Colonic mucosa (tissue), 4 donors: ENCODE results near the gene SRF. TPM values are rescaled to one million over a fixed set of nuclear protein-coding genes. Genes with fewer than 3 reads are reported as not detected.

ENCODE experiments used
- DNase-seq: peaks from one replicate; pipeline ENCODE4 v3.0.0-alpha.2; 2020
- H3K27ac ChIP-seq: fragments of 200-600 bp; one replicate; pipeline ENCODE4 v1.8.0; 2021
- H3K27me3 ChIP-seq: fragments of 200-600 bp; one replicate; pipeline ENCODE4 v1.8.0; 2021
- H3K36me3 ChIP-seq: fragments of 200-600 bp; one replicate; pipeline ENCODE4 v1.8.0; 2021
- H3K4me1 ChIP-seq: fragments of 200-600 bp; one replicate; pipeline ENCODE4 v1.8.0; 2021; ENCODE audit warnings: mild to moderate bottlenecking
- H3K4me3 ChIP-seq: fragments of 200-600 bp; one replicate; pipeline ENCODE4 v1.8.0; 2021
- H3K9ac ChIP-seq, 2 donors: one replicate each; pipeline ENCODE4 v1.7.0; 2013; ENCODE audit warnings: control low read depth in 2 of 2, low read depth in 2 of 2, low read length in 2 of 2
- H3K9me3 ChIP-seq: fragments of 200-600 bp; one replicate; pipeline ENCODE4 v1.8.0; 2021
- intact Hi-C: fragments of 100-400 bp; cut with DNase I; formaldehyde crosslinking; loops from one replicate; pipeline ENCODE4 v1.14.1; 2022
- total RNA-seq, 2 donors: library from RNA; stranded (reverse); fragmentation: NEBNext Ultra II Directional in 1 of 2; extraction: Animal tissue kit (Norgen Biotek cat#: 25700) in 1 of 2; gene quantifications; one replicate each; pipeline ENCODE4 v1.2.1, GENCODE V29; 2021
- TF ChIP-seq, protein P1 (sequence below): fragments of 200-600 bp; IDR thresholded peaks from one replicate; pipeline ENCODE4 v1.8.0; 2022; ENCODE audit warnings: antibody characterized with exemption, mild to moderate bottlenecking
- donor health status: healthy.
- donor health status: DM: no; HTN: no; CAD: no.
- donor health status: DM: no; HTN: no; CAD: no.

SRF gene
- total RNA-seq, 2 donors from 2014 or later = 24.8 to 37.6 TPM

- H3K9ac ChIP-seq = no peak overlapping the region
- no peak for DNase-seq
- intact Hi-C loops = no loop called here
- H3K9me3 ChIP-seq = no peaks in the 10 kb centered on the region
- no peaks in the 10 kb centered on the region for H3K36me3 ChIP-seq
- TF ChIP-seq, protein P1, sequence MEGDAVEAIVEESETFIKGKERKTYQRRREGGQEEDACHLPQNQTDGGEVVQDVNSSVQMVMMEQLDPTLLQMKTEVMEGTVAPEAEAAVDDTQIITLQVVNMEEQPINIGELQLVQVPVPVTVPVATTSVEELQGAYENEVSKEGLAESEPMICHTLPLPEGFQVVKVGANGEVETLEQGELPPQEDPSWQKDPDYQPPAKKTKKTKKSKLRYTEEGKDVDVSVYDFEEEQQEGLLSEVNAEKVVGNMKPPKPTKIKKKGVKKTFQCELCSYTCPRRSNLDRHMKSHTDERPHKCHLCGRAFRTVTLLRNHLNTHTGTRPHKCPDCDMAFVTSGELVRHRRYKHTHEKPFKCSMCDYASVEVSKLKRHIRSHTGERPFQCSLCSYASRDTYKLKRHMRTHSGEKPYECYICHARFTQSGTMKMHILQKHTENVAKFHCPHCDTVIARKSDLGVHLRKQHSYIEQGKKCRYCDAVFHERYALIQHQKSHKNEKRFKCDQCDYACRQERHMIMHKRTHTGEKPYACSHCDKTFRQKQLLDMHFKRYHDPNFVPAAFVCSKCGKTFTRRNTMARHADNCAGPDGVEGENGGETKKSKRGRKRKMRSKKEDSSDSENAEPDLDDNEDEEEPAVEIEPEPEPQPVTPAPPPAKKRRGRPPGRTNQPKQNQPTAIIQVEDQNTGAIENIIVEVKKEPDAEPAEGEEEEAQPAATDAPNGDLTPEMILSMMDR = no peak
- H3K27ac ChIP-seq = no peak overlapping the region
- H3K4me3 ChIP-seq = no peak overlapping the region
- no peaks in the 10 kb centered on the region for H3K4me1 ChIP-seq
- no peaks in the 10 kb centered on the region for H3K27me3 ChIP-seq
These were observed 14.4 kb downstream of the SRF start for GRCh38 chr6:43185391-43185985.

DNA sequence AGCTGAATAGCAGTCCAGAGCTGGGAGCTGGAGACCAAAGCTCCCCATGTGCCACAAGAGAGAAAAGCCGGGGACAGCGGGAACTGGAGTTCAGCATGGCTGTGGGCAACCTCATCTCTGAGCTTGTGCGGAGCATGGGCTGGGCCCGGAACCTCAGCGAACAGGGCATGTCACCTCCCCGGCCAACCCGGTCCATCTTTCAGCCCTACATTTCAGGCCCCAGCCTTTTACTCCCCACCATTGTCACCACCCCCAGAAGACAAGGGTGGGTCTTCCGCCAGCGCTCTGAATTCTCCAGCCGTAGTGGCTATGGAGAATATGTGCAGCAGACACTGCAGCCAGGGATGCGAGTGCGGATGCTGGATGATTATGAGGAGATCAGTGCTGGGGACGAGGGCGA lies 14.9 kb downstream of the SRF start:
- no peak overlapping the region for H3K4me3 ChIP-seq
- intact Hi-C loops = no loop called here
- no peaks in the 10 kb centered on the region for H3K4me1 ChIP-seq
- no peaks in the 10 kb centered on the region for H3K27me3 ChIP-seq
- TF ChIP-seq, protein P1 = no peak
- no peak overlapping the region for H3K27ac ChIP-seq
- H3K9me3 ChIP-seq = no peaks in the 10 kb centered on the region
- no peak for DNase-seq
- no peaks in the 10 kb centered on the region for H3K36me3 ChIP-seq
- no peak overlapping the region for H3K9ac ChIP-seq

DNA sequence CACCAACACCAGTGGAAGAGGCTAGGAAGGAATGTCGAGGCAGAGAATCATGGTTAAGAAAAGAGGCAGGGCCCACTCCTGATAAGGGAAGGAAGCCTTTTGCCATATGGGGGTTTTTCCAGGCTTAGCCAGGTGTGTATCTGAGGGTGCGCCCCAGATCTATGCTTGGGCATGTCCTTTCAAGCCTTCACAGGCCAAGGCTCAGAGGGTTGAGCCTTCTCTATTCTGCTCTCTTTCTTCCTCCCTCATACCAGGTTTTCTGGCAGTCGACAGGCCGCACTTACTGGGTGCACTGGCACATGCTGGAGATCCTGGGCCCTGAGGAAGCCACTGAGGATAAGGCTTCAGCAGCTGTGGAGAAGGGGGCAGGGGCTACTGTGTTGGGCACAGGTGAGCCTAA lies 15.6 kb downstream of the SRF start:
- no peak overlapping the region for H3K9ac ChIP-seq
- intact Hi-C loops = no loop called here
- H3K4me1 ChIP-seq = no peaks in the 10 kb centered on the region

GRCh38 chr6:43187821-43188220 lies 16.8 kb downstream of the SRF start:
- TF ChIP-seq, protein P1 = no peak
- H3K27ac ChIP-seq = no peak overlapping the region

More for the DNA sequence above, 15.6 kb downstream of the SRF start:
- Histone ChIP-seq H3K36me3 (no peaks in the 10 kb centered on the region), H3K4me3 (no peak overlapping the region), H3K27me3 (no peaks in the 10 kb centered on the region), H3K27ac (no peak overlapping the region), H3K9me3 (no peaks in the 10 kb centered on the region)
- TF ChIP-seq, protein P1 = no peak
- DNase-seq = no peak

DNA sequence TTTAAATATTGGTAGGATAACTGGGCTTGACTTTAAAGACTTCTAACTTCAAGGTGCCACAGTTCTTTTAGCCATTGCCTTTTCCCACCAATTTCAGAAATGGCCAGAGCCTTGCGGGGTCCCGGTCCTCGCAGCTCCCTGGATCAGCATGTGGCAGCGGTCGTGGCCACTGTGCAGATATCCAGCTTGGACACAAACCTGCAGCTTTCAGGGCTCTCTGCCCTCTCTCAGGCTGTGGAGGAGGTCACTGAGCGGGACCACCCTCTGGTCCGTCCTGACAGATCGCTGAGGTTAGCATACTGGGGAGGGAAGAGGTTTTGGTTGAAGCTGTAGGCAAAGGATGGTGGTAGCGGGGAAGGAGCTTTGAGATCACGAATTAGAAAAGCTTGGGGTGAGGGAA lies 17.4 kb downstream of the SRF start:
- no peak overlapping the region for H3K4me3 ChIP-seq
- no peaks in the 10 kb centered on the region for H3K27me3 ChIP-seq
- H3K4me1 ChIP-seq = no peaks in the 10 kb centered on the region
- intact Hi-C loops = no loop called here
- H3K9me3 ChIP-seq = no peaks in the 10 kb centered on the region
- no peak overlapping the region for H3K27ac ChIP-seq
- H3K36me3 ChIP-seq = no peaks in the 10 kb centered on the region
- DNase-seq = no peak
- H3K9ac ChIP-seq = no peak overlapping the region
- TF ChIP-seq, protein P1 = no peak

More at GRCh38 chr6:43187821-43188220, 16.8 kb downstream of the SRF start:
- DNase-seq = no peak
- Histone ChIP-seq H3K4me1 (no peaks in the 10 kb centered on the region), H3K4me3 (no peak overlapping the region), H3K9ac (no peak overlapping the region), H3K9me3 (no peaks in the 10 kb centered on the region), H3K36me3 (no peaks in the 10 kb centered on the region), H3K27me3 (no peaks in the 10 kb centered on the region)
- intact Hi-C loops = no loop called here
